Uterus (tissue), 4 donors: ENCODE data around the gene ST6GALNAC3. TPM values are rescaled to one million over a fixed set of nuclear protein-coding genes. Genes with fewer than 3 reads are reported as not detected.

ENCODE experiments used
- DNase-seq, 2 donors: peaks; one replicate each; pipeline ENCODE4 v3.0.0-alpha.2; 2019 to 2020
- H3K27ac ChIP-seq, 2 donors: fragments of 200-600 bp; sonication (generic); 1 replicate in 1 of 2; 2 replicates in 1 of 2; pipeline ENCODE4 v1.5.1; 2016 to 2018
- H3K27me3 ChIP-seq, 2 donors: fragments of 200-600 bp; sonication (generic); one replicate each; pipeline ENCODE4 v1.5.1; 2018 to 2019; ENCODE audit warnings: control low read depth in 1 of 2
- H3K36me3 ChIP-seq, 2 donors: fragments of 200-600 bp; sonication (generic); one replicate each; pipeline ENCODE4 v1.5.1; 2019; ENCODE audit warnings: control low read depth in 1 of 2
- H3K4me1 ChIP-seq, 2 donors: fragments of 200-600 bp; sonication (generic); one replicate each; pipeline ENCODE4 v1.5.1; 2018 to 2019; ENCODE audit warnings: control low read depth in 1 of 2
- H3K4me3 ChIP-seq, 2 donors: fragments of 200-600 bp; sonication (generic); 1 replicate in 1 of 2; 2 replicates in 1 of 2; pipeline ENCODE4 v1.5.1; 2018 to 2019; ENCODE audit warnings: mild to moderate bottlenecking in 1 of 2
- H3K9me3 ChIP-seq, 2 donors: fragments of 200-600 bp; sonication (generic); one replicate each; pipeline ENCODE4 v1.5.1; 2019; ENCODE audit warnings: control low read depth in 1 of 2
- POLR2A ChIP-seq, 2 donors: fragments of 450-650 bp; IDR thresholded peaks; one replicate each; pipeline ENCODE4 v1.6.1; 2016; ENCODE audit warnings: antibody characterized with exemption in 2 of 2, mild to moderate bottlenecking in 1 of 2, moderate library complexity in 1 of 2
- intact Hi-C: fragments of 100-400 bp; cut with DNase I; formaldehyde crosslinking; loops from one replicate; pipeline ENCODE4 v1.15.1; 2023; ENCODE audit warnings: low total_unique reads
- total RNA-seq, 4 donors: library from RNA; depleted of rRNA in 3 of 4; stranded (reverse); fragments of >200 nt in 3 of 4; gene quantifications; one replicate each; pipeline versions ENCODE4 v1.1.0 to v1.2.4, GENCODE V29; 2014 to 2023
- TF ChIP-seq, protein P1 (sequence below), 4 experiments: fragments of 200-600 bp in 2 of 4; fragments of 450-650 bp in 2 of 4; sonication (generic) in 2 of 4; IDR thresholded peaks; one replicate each; pipeline ENCODE4 v1.5.1; 2016 to 2019; ENCODE audit warnings: antibody characterized with exemption in 4 of 4, mild to moderate bottlenecking in 2 of 4, moderate library complexity in 1 of 4
- donor health status: DM: yes; HTN: yes; CAD: no.

ST6GALNAC3 gene
- total RNA-seq, 4 donors from 2014 or later: 6.7 to 43.4 (median 21.1) TPM

- DNase-seq: no peak
- intact Hi-C loops: no loop called here
- Histone ChIP-seq H3K4me3 (no peak overlapping the region), H3K36me3 (no peaks in the 10 kb centered on the region), H3K27ac (no peak overlapping the region), H3K27me3 (no peaks in the 10 kb centered on the region), H3K9me3 (no peaks in the 10 kb centered on the region), H3K4me1 (no peaks in the 10 kb centered on the region)
- TF ChIP-seq POLR2A (IDR thresholded peaks at IDR 0.05): no peak
- TF ChIP-seq, protein P1, sequence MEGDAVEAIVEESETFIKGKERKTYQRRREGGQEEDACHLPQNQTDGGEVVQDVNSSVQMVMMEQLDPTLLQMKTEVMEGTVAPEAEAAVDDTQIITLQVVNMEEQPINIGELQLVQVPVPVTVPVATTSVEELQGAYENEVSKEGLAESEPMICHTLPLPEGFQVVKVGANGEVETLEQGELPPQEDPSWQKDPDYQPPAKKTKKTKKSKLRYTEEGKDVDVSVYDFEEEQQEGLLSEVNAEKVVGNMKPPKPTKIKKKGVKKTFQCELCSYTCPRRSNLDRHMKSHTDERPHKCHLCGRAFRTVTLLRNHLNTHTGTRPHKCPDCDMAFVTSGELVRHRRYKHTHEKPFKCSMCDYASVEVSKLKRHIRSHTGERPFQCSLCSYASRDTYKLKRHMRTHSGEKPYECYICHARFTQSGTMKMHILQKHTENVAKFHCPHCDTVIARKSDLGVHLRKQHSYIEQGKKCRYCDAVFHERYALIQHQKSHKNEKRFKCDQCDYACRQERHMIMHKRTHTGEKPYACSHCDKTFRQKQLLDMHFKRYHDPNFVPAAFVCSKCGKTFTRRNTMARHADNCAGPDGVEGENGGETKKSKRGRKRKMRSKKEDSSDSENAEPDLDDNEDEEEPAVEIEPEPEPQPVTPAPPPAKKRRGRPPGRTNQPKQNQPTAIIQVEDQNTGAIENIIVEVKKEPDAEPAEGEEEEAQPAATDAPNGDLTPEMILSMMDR (IDR thresholded peaks at IDR 0.05): no peak
Observed at GRCh38 chr1:76593141-76593540, 518.6 kb downstream of the ST6GALNAC3 start.

DNA sequence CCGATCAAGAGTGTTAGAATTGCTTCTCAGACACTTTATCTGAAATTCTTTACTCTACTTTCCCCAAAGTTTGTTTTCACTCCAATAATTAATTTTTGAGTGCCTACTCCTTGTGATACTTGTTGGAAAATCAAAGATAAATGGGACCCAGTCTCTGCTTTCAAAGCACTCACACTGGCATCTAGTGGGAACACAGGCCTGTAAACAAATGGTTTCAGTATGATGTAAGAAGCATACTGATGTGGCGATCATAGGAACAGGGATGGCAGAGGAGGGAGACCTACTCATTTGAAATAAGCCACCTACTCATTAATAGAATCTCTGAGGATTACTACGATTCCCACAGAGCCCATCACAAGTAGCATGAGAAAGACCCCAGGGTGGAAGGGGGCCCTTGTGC is 519.1 kb downstream of the ST6GALNAC3 start:
- intact Hi-C loops: no loop called here
- H3K27ac ChIP-seq: no peak overlapping the region

GRCh38 chr1:76595024-76595423 is 520.5 kb downstream of the ST6GALNAC3 start:
- H3K27ac ChIP-seq: no peak overlapping the region
- no peaks in the 10 kb centered on the region for H3K9me3 ChIP-seq
- no peaks in the 10 kb centered on the region for H3K27me3 ChIP-seq
- H3K4me3 ChIP-seq: no peak overlapping the region
- intact Hi-C loops: no loop called here
- DNase-seq: no peak
- no peaks in the 10 kb centered on the region for H3K36me3 ChIP-seq
- no peaks in the 10 kb centered on the region for H3K4me1 ChIP-seq
- TF ChIP-seq, protein P1 (IDR thresholded peaks at IDR 0.05): no peak
- no peak for TF ChIP-seq POLR2A (IDR thresholded peaks at IDR 0.05)

More for the DNA sequence above, 519.1 kb downstream of the ST6GALNAC3 start:
- Histone ChIP-seq H3K4me3 (no peak overlapping the region), H3K27me3 (no peaks in the 10 kb centered on the region), H3K9me3 (no peaks in the 10 kb centered on the region), H3K36me3 (no peaks in the 10 kb centered on the region), H3K4me1 (no peaks in the 10 kb centered on the region)
- no peak for DNase-seq
- TF ChIP-seq POLR2A (IDR thresholded peaks at IDR 0.05): no peak
- TF ChIP-seq, protein P1 (IDR thresholded peaks at IDR 0.05): no peak

GRCh38 chr1:76601465-76601864 is 526.9 kb downstream of the ST6GALNAC3 start:
- H3K9me3 ChIP-seq: no peaks in the 10 kb centered on the region
- DNase-seq: no peak
- TF ChIP-seq, protein P1 (IDR thresholded peaks at IDR 0.05): no peak
- no peak for TF ChIP-seq POLR2A (IDR thresholded peaks at IDR 0.05)
- H3K36me3 ChIP-seq: no peaks in the 10 kb centered on the region
- H3K4me3 ChIP-seq: no peak overlapping the region
- intact Hi-C loops: no loop called here
- H3K4me1 ChIP-seq: no peaks in the 10 kb centered on the region
- no peak overlapping the region for H3K27ac ChIP-seq
- H3K27me3 ChIP-seq: no peaks in the 10 kb centered on the region

DNA sequence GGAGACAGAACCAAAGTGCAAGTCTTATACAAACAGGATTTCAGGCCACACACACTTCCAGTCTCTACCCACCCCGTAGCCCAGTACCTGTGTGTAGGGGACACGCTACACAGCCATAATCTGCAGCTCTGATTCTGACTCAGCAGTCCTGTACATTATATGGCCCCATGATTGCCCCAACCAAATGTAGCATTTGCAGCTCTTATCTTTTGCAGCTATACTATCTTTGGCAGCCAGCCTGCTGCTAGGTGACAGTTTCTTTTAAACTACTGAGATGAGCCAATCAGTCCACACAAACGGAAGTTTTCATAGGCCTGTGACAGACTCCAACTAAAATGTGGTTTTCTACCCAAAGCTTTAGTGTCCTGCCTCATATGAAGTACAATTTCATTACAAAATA is 533.2 kb downstream of the ST6GALNAC3 start:
- DNase-seq: no peak

More for the DNA sequence above, 533.2 kb downstream of the ST6GALNAC3 start:
- intact Hi-C loops: no loop called here
- Histone ChIP-seq H3K27me3 (no peaks in the 10 kb centered on the region), H3K9me3 (no peaks in the 10 kb centered on the region), H3K4me3 (no peak overlapping the region), H3K4me1 (no peaks in the 10 kb centered on the region), H3K27ac (no peak overlapping the region), H3K36me3 (no peaks in the 10 kb centered on the region)
- TF ChIP-seq, protein P1 (IDR thresholded peaks at IDR 0.05): no peak
- no peak for TF ChIP-seq POLR2A (IDR thresholded peaks at IDR 0.05)
